Calu3 (cell line): ENCODE measurements around the gene INHBA. TPM values are rescaled to one million over a fixed set of nuclear protein-coding genes. Genes with fewer than 3 reads are reported as not detected.
A peak's percentile ranks its signal among the peaks of the same experiment; 100 is the strongest.

Experiments used
- Bru-seq: library from RNA; stranded (reverse); fragments of 400-500 nt; gene quantifications from one replicate; lab custom pipeline; 2021; lab: Mats Ljungman, UMichigan
- BruChase-seq, 2 experiments: library from RNA; stranded (reverse); fragments of 400-500 nt; gene quantifications; one replicate each; lab custom pipeline; 2021; lab: Mats Ljungman, UMichigan
- BruUV-seq: library from RNA; stranded (reverse); fragments of 400-500 nt; replicated peaks from 2 replicates; lab custom pipeline; 2021; lab: Mats Ljungman, UMichigan
- CTCF ChIA-PET: fragments of 300-600 bp; sonication (Branson Sonifier 250); formaldehyde crosslinking; loops from one replicate; lab custom pipeline; 2022; ENCODE audit warnings: antibody characterized with exemption; lab: Charles Lee
- DNase-seq: peaks from one replicate; pipeline ENCODE4 v3.0.0; 2022
- H3K27ac Mint-ChIP-seq: one replicate; pipeline ENCODE4 v1.8.0; 2022; ENCODE audit warnings: mixed read lengths; ENCODE audit not compliant: unreplicated experiment
- H3K27me3 Mint-ChIP-seq: one replicate; pipeline ENCODE4 v1.8.0; 2022; ENCODE audit warnings: mixed read lengths; ENCODE audit not compliant: unreplicated experiment
- H3K36me3 Mint-ChIP-seq: one replicate; pipeline ENCODE4 v1.8.0; 2022; ENCODE audit warnings: mild to moderate bottlenecking, moderate library complexity, mixed read lengths; ENCODE audit not compliant: insufficient read depth, unreplicated experiment
- H3K4me1 Mint-ChIP-seq: one replicate; pipeline ENCODE4 v1.8.0; 2022; ENCODE audit warnings: mild to moderate bottlenecking, low read depth, mixed read lengths; ENCODE audit not compliant: unreplicated experiment
- H3K4me3 Mint-ChIP-seq: one replicate; pipeline ENCODE4 v1.8.0; 2022; ENCODE audit warnings: mild to moderate bottlenecking, low read depth, moderate library complexity, mixed read lengths; ENCODE audit not compliant: unreplicated experiment
- H3K9me3 Mint-ChIP-seq: one replicate; pipeline ENCODE4 v1.8.0; 2022; ENCODE audit warnings: low read depth, mixed read lengths; ENCODE audit not compliant: unreplicated experiment
- CTCF ChIP-seq: fragments of 200-600 bp; IDR thresholded peaks from one replicate; pipeline ENCODE4 v1.8.0; 2022; ENCODE audit warnings: antibody characterized with exemption; ENCODE audit not compliant: unreplicated experiment
- intact Hi-C: fragments of 100-400 bp; cut with micrococcal nuclease; formaldehyde crosslinking; loops from one replicate; pipeline ENCODE4 v1.10.0; 2022; ENCODE audit not compliant: unreplicated experiment
- long read RNA-seq: library from polyadenylated mRNA; stranded (forward); transcript quantifications from one replicate; pipeline ENCODE4 v2.0.0, GENCODE V29; 2022
- total RNA-seq: library from RNA; stranded (reverse); gene quantifications from 2 replicates; pipeline ENCODE4 v1.2.3, GENCODE V29; 2022

The INHBA gene
- total RNA-seq, result 44.5 and 68.9 TPM in 2 replicates
- Bru-seq, nascent RNA, result percentile 97 among the genes with signal in this experiment
- BruChase-seq, experiment 1, labeled RNA remaining after a 6-hour chase, result percentile 90 among the genes with signal in this experiment
- percentile 98 among the genes with signal in this experiment for BruChase-seq, experiment 2, labeled RNA remaining after a 2-hour chase
- long read RNA-seq, full-length matches to known transcripts, result 18 of 39 reads
- long read RNA-seq, partial matches to known transcripts, result 17 of 39 reads
- long read RNA-seq, other reads (novel, unspliced or antisense), result 4 of 39 reads

GRCh38 chr7:41702635-41703371, at the start of gene INHBA:
INHBA (minus strand) TSS chr7:41703090; CDS start chr7:41700374, 2,716 bp downstream.
- peak within 1 kb of the TSS; percentile 87 for H3K4me3 Mint-ChIP-seq
- CTCF ChIA-PET, result interaction anchor here (0.7 to 2.3 kb wide), 8 partner anchors 8 to 1471 kb away, joined by 3 to 11 read pairs (median 3); no protein-coding TSS in a partner anchor
- H3K27ac Mint-ChIP-seq, result peak within 1 kb of the TSS; percentile 86
- H3K9me3 Mint-ChIP-seq, result no peaks in the 10 kb centered on the region
- no peak for TF ChIP-seq CTCF
- H3K27me3 Mint-ChIP-seq, result no peaks in the 10 kb centered on the region
- peak; percentile 77 for DNase-seq
- peaks cover 64% of the 10 kb centered on the region for H3K36me3 Mint-ChIP-seq
- BruUV-seq, result TSS peak; percentile 72
- intact Hi-C loops, result loop anchor here (1.0 to 5.0 kb wide), 3 partner anchors 516 to 941 kb away; no protein-coding TSS in a partner anchor
- peaks cover 61% of the 10 kb centered on the region for H3K4me1 Mint-ChIP-seq

GRCh38 chr7:41752615-41753014, 49.7 kb upstream of the INHBA start:
- intact Hi-C loops, result no loop called here
- DNase-seq, result no peak
- Mint-ChIP-seq H3K4me3 (no peak overlapping the region), H3K27ac (no peak overlapping the region), H3K9me3 (peaks cover 8% of the 10 kb centered on the region), H3K27me3 (no peaks in the 10 kb centered on the region), H3K36me3 (no peaks in the 10 kb centered on the region), H3K4me1 (no peaks in the 10 kb centered on the region)
- BruUV-seq, result no TSS peak
- CTCF ChIA-PET, result interaction anchor here (0.6 kb wide), 1 partner anchor 1347 kb away, joined by 3 read pairs; no protein-coding TSS in a partner anchor
- TF ChIP-seq CTCF, result no peak

- intact Hi-C loops, result no loop called here
- no peak for DNase-seq
- H3K4me1 Mint-ChIP-seq, result no peaks in the 10 kb centered on the region
- BruUV-seq, result no TSS peak
- peaks cover 8% of the 10 kb centered on the region for H3K9me3 Mint-ChIP-seq
- H3K27me3 Mint-ChIP-seq, result no peaks in the 10 kb centered on the region
- no peak overlapping the region for H3K27ac Mint-ChIP-seq
- no peak overlapping the region for H3K4me3 Mint-ChIP-seq
- CTCF ChIA-PET, result no interaction called here
- no peak for TF ChIP-seq CTCF
- H3K36me3 Mint-ChIP-seq, result no peaks in the 10 kb centered on the region
Observed at GRCh38 chr7:41750661-41751540, 48.0 kb upstream of the INHBA start.

- Mint-ChIP-seq H3K4me3 (no peak overlapping the region), H3K36me3 (no peaks in the 10 kb centered on the region), H3K9me3 (peaks cover 7% of the 10 kb centered on the region), H3K4me1 (no peaks in the 10 kb centered on the region), H3K27ac (no peak overlapping the region), H3K27me3 (peaks cover 27% of the 10 kb centered on the region)
- TF ChIP-seq CTCF, result no peak
- intact Hi-C loops, result no loop called here
- no peak for DNase-seq
- BruUV-seq, result no TSS peak
- CTCF ChIA-PET, result no interaction called here
Observed at GRCh38 chr7:41747961-41748360, 45.1 kb upstream of the INHBA start.
